Liver (tissue), 9 donors: ENCODE data around the gene NKX1-1. TPM values are rescaled to one million over a fixed set of nuclear protein-coding genes. Genes with fewer than 3 reads are reported as not detected.

Experiments
- DNase-seq: peaks from one replicate; pipeline ENCODE4 v3.0.0-alpha.2; 2017; ENCODE audit warnings: low spot score
- H3K27ac ChIP-seq, 2 donors: one replicate each; pipeline ENCODE4 v1.7.0; 2013; ENCODE audit warnings: inconsistent platforms in 2 of 2, low read length in 2 of 2, control low read depth in 1 of 2, low read depth in 1 of 2, mild to moderate bottlenecking in 1 of 2
- H3K27me3 ChIP-seq, 4 donors: one replicate each; pipeline versions ENCODE4 v1.6.1 to v1.7.0; 2013; ENCODE audit warnings: low read length in 3 of 4, inconsistent platforms in 1 of 4, mild to moderate bottlenecking in 1 of 4, moderate library complexity in 1 of 4; ENCODE audit not compliant: control insufficient read depth in 4 of 4, insufficient read depth in 4 of 4
- H3K36me3 ChIP-seq, 4 donors: one replicate each; pipeline versions ENCODE4 v1.6.1 to v1.7.0; 2013; ENCODE audit warnings: low read length in 3 of 4, mild to moderate bottlenecking in 3 of 4, low read depth in 1 of 4, moderate library complexity in 1 of 4; ENCODE audit not compliant: control insufficient read depth in 4 of 4, insufficient read depth in 3 of 4
- H3K4me1 ChIP-seq, 4 donors: one replicate each; pipeline versions ENCODE4 v1.6.1 to v1.7.0; 2013; ENCODE audit warnings: low read length in 3 of 4, mild to moderate bottlenecking in 3 of 4, moderate library complexity in 1 of 4; ENCODE audit not compliant: control insufficient read depth in 4 of 4, insufficient read depth in 4 of 4
- H3K4me3 ChIP-seq, 3 donors: one replicate each; pipeline versions ENCODE4 v1.6.1 to v1.7.0; 2013; ENCODE audit warnings: low read length in 3 of 3, control low read depth in 1 of 3, low read depth in 1 of 3, mild to moderate bottlenecking in 1 of 3
- H3K9ac ChIP-seq, 2 donors: one replicate each; pipeline ENCODE4 v1.7.0; 2013; ENCODE audit warnings: low read length in 2 of 2, mild to moderate bottlenecking in 2 of 2, moderate library complexity in 2 of 2, control low read depth in 1 of 2, low read depth in 1 of 2
- H3K9me3 ChIP-seq, 4 donors: one replicate each; pipeline versions ENCODE4 v1.6.1 to v1.7.0; 2013; ENCODE audit warnings: low read length in 3 of 4; ENCODE audit not compliant: control insufficient read depth in 4 of 4
- EGR1 ChIP-seq, 2 donors: IDR thresholded peaks; 2 replicates each; pipeline ENCODE4 v1.6.1; 2016 to 2018; ENCODE audit warnings: antibody characterized with exemption in 2 of 2, low read depth in 2 of 2
- FOXA1 ChIP-seq: IDR thresholded peaks from 2 replicates; pipeline ENCODE4 v1.6.1; 2016; ENCODE audit warnings: antibody characterized with exemption
- FOXA2 ChIP-seq: IDR thresholded peaks from 2 replicates; pipeline ENCODE4 v1.6.1; 2016; ENCODE audit warnings: antibody characterized with exemption
- GABPA ChIP-seq, 2 donors: IDR thresholded peaks in 1 of 2; conservative IDR thresholded peaks in 1 of 2; 2 replicates each; pipeline ENCODE4 v1.6.1; 2016; ENCODE audit warnings: antibody characterized with exemption in 2 of 2, mild to moderate bottlenecking in 1 of 2, moderate library complexity in 1 of 2
- HNF4A ChIP-seq, 2 donors: conservative IDR thresholded peaks; 2 replicates each; pipeline ENCODE4 v1.6.1; 2016; ENCODE audit warnings: antibody characterized with exemption in 2 of 2, mild to moderate bottlenecking in 2 of 2
- HNF4G ChIP-seq: IDR thresholded peaks from 2 replicates; pipeline ENCODE4 v1.6.1; 2016; ENCODE audit warnings: antibody characterized with exemption
- JUND ChIP-seq, 2 donors: IDR thresholded peaks; 2 replicates each; pipeline ENCODE4 v1.6.1; 2016; ENCODE audit warnings: antibody characterized with exemption in 2 of 2
- NR2F2 ChIP-seq: IDR thresholded peaks from 2 replicates; pipeline ENCODE4 v1.6.1; 2016; ENCODE audit warnings: antibody characterized with exemption
- RAD21 ChIP-seq, 2 donors: IDR thresholded peaks; 2 replicates each; pipeline ENCODE4 v1.6.1; 2016; ENCODE audit warnings: antibody characterized with exemption in 2 of 2, mild to moderate bottlenecking in 2 of 2
- RXRA ChIP-seq, 2 donors: IDR thresholded peaks; 2 replicates each; pipeline ENCODE4 v1.6.1; 2017 to 2018; ENCODE audit warnings: antibody characterized with exemption in 2 of 2, mild to moderate bottlenecking in 1 of 2
- SP1 ChIP-seq: IDR thresholded peaks from 2 replicates; pipeline ENCODE4 v1.6.1; 2018; ENCODE audit warnings: antibody characterized with exemption, mild to moderate bottlenecking
- TAF1 ChIP-seq: conservative IDR thresholded peaks from 2 replicates; pipeline ENCODE4 v1.6.1; 2016; ENCODE audit warnings: antibody characterized with exemption, mild to moderate bottlenecking
- YY1 ChIP-seq: IDR thresholded peaks from 2 replicates; pipeline ENCODE4 v1.6.1; 2016; ENCODE audit warnings: antibody characterized with exemption, mild to moderate bottlenecking
- WGBS: extraction: QIAGEN DNeasy Blood & Tissue Kit; methylation state at CpG from one replicate; pipeline ENCODE4 v1.1.7; 2013; 5-methylcytosine and 5-hydroxymethylcytosine counted together
- polyA plus RNA-seq, 2 donors: library from polyadenylated mRNA; stranded (reverse) in 1 of 2; unstranded in 1 of 2; fragments of 200-250 nt in 1 of 2; fragments of >200 nt in 1 of 2; fragmentation: Nextera tagmentation in 1 of 2; extraction: Ambion mirVana in 1 of 2; gene quantifications; one replicate each; pipeline versions ENCODE4 v1.2.1 to v1.2.3, GENCODE V29; 2013 to 2015
- total RNA-seq, 2 donors: library from RNA; depleted of rRNA; stranded (reverse); fragments of >200 nt; gene quantifications; one replicate each; pipeline ENCODE4 v1.2.3, GENCODE V29; 2014
- TF ChIP-seq, protein P1 (sequence below): IDR thresholded peaks from 2 replicates; pipeline ENCODE4 v1.6.1; 2016; ENCODE audit warnings: antibody characterized with exemption, mild to moderate bottlenecking
- TF ChIP-seq, protein P2 (sequence below): fragments of 150-350 bp; IDR thresholded peaks from 2 replicates; pipeline ENCODE4 v1.5.1; 2017; ENCODE audit warnings: improper control_type of control experiment, low read depth, low read length; ENCODE audit not compliant: missing input control
- TF ChIP-seq, protein P3 (sequence below): IDR thresholded peaks from 2 replicates; pipeline ENCODE4 v1.6.1; 2016; ENCODE audit warnings: antibody characterized with exemption
- TF ChIP-seq, protein P4 (sequence below): IDR thresholded peaks from 2 replicates; pipeline ENCODE4 v1.6.1; 2016; ENCODE audit warnings: antibody characterized with exemption
- TF ChIP-seq, protein P5 (sequence below): IDR thresholded peaks from 2 replicates; pipeline ENCODE4 v1.6.1; 2016; ENCODE audit warnings: antibody characterized with exemption
- donor health status: healthy.
- donor health status: healthy.
- donor health status: healthy.
- donor health status: healthy.
- donor health status: healthy.

NKX1-1 gene
- total and polyA plus RNA-seq, 4 donors: not detected

DNA sequence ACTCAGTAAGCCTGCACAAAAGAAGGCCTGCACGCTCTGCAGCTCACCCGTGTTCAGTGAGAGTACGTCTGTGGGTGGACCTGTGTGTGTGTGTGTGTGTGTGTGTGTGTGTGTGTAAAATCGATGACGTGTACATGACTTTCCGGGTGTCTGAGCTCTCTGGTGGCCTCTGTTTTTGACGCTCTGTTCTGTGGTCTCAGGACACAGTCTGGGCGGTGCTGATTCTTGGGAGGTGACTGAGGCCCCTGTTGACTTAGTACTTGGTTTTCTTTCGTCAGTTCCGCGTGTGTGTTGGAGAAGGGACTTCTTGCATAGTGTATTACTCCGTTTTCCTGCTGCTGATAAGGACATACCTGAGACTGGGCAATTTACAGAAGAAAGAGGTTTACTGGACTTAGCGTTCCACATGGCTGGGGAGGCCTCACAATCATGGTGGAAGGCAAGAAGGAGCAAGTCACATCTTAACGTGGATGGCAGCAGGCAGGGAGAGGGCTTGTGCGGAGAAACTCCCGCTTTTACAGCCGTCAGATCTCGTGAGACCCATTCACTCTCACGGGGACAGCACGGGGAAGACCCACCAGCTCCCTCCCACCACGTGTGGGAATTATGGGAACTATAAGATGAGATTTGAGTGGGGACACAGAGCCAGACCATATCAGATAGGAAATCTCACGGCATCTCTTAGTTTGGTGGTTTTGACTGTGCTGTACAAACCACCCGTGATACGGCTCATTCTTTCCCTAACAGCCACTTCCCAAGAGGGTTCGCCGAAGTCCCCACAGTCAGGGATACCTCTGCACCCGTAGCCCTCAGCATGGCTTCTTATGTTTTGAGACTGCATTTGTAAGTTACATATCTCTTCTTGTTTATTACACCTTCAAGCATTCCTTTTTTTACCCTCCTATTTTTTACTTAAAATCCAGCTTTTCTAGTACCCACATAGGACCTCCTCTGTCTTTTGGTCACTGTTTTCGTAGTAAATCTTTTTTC is 34.8 kb downstream of the NKX1-1 start:
- DNase-seq: no peak
- H3K36me3 ChIP-seq: peaks cover 0 to 10% (median 5%) of the 10 kb centered on the region in 4 donors
- no peaks in the 10 kb centered on the region for H3K9me3 ChIP-seq
- H3K27me3 ChIP-seq: no peaks in the 10 kb centered on the region
- no peak overlapping the region for H3K4me3 ChIP-seq
- TF ChIP-seq HNF4A (conservative IDR thresholded peaks at IDR 0.05) (no peak), RXRA (IDR thresholded peaks at IDR 0.05) (no peak), RAD21 (IDR thresholded peaks at IDR 0.05) (no peak), NR2F2 (no peak), FOXA2 (no peak), JUND (IDR thresholded peaks at IDR 0.05) (no peak), TAF1 (no peak), YY1 (no peak), FOXA1 (no peak), HNF4G (no peak), EGR1 (IDR thresholded peaks at IDR 0.05; ENCODE audit: low read depth in 2 of 2) (no peak), GABPA (IDR thresholded peaks at IDR 0.05 in 1 of 2, conservative IDR thresholded peaks at IDR 0.05 in 1 of 2) (no peak), SP1 (no peak)
- TF ChIP-seq, protein P1, sequence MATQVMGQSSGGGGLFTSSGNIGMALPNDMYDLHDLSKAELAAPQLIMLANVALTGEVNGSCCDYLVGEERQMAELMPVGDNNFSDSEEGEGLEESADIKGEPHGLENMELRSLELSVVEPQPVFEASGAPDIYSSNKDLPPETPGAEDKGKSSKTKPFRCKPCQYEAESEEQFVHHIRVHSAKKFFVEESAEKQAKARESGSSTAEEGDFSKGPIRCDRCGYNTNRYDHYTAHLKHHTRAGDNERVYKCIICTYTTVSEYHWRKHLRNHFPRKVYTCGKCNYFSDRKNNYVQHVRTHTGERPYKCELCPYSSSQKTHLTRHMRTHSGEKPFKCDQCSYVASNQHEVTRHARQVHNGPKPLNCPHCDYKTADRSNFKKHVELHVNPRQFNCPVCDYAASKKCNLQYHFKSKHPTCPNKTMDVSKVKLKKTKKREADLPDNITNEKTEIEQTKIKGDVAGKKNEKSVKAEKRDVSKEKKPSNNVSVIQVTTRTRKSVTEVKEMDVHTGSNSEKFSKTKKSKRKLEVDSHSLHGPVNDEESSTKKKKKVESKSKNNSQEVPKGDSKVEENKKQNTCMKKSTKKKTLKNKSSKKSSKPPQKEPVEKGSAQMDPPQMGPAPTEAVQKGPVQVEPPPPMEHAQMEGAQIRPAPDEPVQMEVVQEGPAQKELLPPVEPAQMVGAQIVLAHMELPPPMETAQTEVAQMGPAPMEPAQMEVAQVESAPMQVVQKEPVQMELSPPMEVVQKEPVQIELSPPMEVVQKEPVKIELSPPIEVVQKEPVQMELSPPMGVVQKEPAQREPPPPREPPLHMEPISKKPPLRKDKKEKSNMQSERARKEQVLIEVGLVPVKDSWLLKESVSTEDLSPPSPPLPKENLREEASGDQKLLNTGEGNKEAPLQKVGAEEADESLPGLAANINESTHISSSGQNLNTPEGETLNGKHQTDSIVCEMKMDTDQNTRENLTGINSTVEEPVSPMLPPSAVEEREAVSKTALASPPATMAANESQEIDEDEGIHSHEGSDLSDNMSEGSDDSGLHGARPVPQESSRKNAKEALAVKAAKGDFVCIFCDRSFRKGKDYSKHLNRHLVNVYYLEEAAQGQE: no peak
- TF ChIP-seq, protein P2, sequence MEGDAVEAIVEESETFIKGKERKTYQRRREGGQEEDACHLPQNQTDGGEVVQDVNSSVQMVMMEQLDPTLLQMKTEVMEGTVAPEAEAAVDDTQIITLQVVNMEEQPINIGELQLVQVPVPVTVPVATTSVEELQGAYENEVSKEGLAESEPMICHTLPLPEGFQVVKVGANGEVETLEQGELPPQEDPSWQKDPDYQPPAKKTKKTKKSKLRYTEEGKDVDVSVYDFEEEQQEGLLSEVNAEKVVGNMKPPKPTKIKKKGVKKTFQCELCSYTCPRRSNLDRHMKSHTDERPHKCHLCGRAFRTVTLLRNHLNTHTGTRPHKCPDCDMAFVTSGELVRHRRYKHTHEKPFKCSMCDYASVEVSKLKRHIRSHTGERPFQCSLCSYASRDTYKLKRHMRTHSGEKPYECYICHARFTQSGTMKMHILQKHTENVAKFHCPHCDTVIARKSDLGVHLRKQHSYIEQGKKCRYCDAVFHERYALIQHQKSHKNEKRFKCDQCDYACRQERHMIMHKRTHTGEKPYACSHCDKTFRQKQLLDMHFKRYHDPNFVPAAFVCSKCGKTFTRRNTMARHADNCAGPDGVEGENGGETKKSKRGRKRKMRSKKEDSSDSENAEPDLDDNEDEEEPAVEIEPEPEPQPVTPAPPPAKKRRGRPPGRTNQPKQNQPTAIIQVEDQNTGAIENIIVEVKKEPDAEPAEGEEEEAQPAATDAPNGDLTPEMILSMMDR: no peak
- TF ChIP-seq, protein P3, sequence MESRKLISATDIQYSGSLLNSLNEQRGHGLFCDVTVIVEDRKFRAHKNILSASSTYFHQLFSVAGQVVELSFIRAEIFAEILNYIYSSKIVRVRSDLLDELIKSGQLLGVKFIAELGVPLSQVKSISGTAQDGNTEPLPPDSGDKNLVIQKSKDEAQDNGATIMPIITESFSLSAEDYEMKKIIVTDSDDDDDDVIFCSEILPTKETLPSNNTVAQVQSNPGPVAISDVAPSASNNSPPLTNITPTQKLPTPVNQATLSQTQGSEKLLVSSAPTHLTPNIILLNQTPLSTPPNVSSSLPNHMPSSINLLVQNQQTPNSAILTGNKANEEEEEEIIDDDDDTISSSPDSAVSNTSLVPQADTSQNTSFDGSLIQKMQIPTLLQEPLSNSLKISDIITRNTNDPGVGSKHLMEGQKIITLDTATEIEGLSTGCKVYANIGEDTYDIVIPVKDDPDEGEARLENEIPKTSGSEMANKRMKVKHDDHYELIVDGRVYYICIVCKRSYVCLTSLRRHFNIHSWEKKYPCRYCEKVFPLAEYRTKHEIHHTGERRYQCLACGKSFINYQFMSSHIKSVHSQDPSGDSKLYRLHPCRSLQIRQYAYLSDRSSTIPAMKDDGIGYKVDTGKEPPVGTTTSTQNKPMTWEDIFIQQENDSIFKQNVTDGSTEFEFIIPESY: no peak
- TF ChIP-seq, protein P4, sequence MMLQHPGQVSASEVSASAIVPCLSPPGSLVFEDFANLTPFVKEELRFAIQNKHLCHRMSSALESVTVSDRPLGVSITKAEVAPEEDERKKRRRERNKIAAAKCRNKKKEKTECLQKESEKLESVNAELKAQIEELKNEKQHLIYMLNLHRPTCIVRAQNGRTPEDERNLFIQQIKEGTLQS: no peak
- TF ChIP-seq, protein P5, sequence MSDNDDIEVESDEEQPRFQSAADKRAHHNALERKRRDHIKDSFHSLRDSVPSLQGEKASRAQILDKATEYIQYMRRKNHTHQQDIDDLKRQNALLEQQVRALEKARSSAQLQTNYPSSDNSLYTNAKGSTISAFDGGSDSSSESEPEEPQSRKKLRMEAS: no peak
- WGBS: 96% methylated on average over 28 of the region's 28 CpGs
- H3K27ac ChIP-seq: no peak overlapping the region
- no peak overlapping the region for H3K9ac ChIP-seq
- peaks cover 6 to 22% (median 9%) of the 10 kb centered on the region in 4 donors for H3K4me1 ChIP-seq
